KMS-11 (cell line): ENCODE measurements around the gene DPH2.

Experiments
- H2AFZ ChIP-seq: fragments of 200-600 bp; sonication (generic); 2 replicates; pipeline ENCODE4 v1.6.1; 2016; ENCODE audit warnings: antibody characterized with exemption, mixed run types, low read depth
- H3K27ac ChIP-seq: fragments of 200-600 bp; sonication (generic); 2 replicates; pipeline ENCODE4 v1.6.1; 2016; ENCODE audit warnings: mild to moderate bottlenecking, mixed run types
- H3K27me3 ChIP-seq: fragments of 200-600 bp; sonication (generic); 2 replicates; pipeline ENCODE4 v1.6.1; 2017; ENCODE audit warnings: mild to moderate bottlenecking, low read depth, mixed run types, moderate library complexity; ENCODE audit not compliant: insufficient read depth
- H3K36me3 ChIP-seq: fragments of 200-600 bp; sonication (generic); 2 replicates; pipeline ENCODE4 v1.6.1; 2017; ENCODE audit warnings: mild to moderate bottlenecking, mixed run types; ENCODE audit not compliant: insufficient read depth
- H3K4me1 ChIP-seq: fragments of 200-600 bp; sonication (generic); 2 replicates; pipeline ENCODE4 v1.6.1; 2016; ENCODE audit warnings: mild to moderate bottlenecking, low read depth, mixed run types; ENCODE audit not compliant: poor library complexity, severe bottlenecking
- H3K4me2 ChIP-seq: fragments of 200-600 bp; sonication (generic); 2 replicates; pipeline ENCODE4 v1.7.0; 2016; ENCODE audit warnings: mild to moderate bottlenecking, mixed run types
- H3K4me3 ChIP-seq: fragments of 200-600 bp; sonication (generic); IDR thresholded peaks from 2 replicates; pipeline ENCODE4 v1.6.1; 2017; ENCODE audit warnings: low read depth, low read length, mixed read lengths; ENCODE audit not compliant: insufficient read depth
- H3K79me2 ChIP-seq: fragments of 200-600 bp; sonication (generic); 2 replicates; pipeline ENCODE4 v1.6.1; 2016; ENCODE audit warnings: low read depth, mixed run types; ENCODE audit not compliant: insufficient read depth
- H3K9ac ChIP-seq: fragments of 200-600 bp; sonication (generic); 2 replicates; pipeline ENCODE4 v1.6.1; 2016; ENCODE audit warnings: mild to moderate bottlenecking, mixed run types
- H4K20me1 ChIP-seq: fragments of 200-600 bp; sonication (generic); 2 replicates; pipeline ENCODE4 v1.6.1; 2016; ENCODE audit warnings: mild to moderate bottlenecking, mixed run types; ENCODE audit not compliant: insufficient read depth
- TF ChIP-seq, protein P1 (sequence below): fragments of 200-600 bp; sonication (generic); conservative IDR thresholded peaks from 2 replicates; pipeline ENCODE4 v1.6.1; 2017; ENCODE audit warnings: low read depth, mild to moderate bottlenecking, antibody characterized with exemption, low read length, moderate library complexity, mixed read lengths

The DPH2 gene

DNA sequence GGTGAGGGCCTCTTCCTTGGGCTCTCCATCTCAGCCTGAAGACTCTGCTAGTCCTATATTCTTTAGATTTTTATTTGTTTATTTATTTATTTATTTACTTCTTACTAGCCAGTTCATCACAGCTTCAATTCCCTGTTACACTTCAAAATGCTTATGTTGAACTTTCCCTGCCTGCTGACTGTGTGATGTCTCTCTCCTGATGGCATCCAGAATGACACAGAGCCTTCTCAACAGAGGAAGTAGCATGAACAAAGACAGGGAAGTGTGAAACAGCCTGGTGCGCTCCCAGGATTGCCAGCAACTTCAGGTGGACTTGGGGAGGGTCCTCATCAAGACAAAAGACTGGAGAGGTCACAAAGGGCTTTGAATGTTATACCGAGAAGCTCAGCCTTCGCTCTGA, 27.4 kb upstream of the DPH2 start:
- Histone ChIP-seq H3K4me3 (no peak overlapping the region), H3K4me1 (peaks cover 12% of the 10 kb centered on the region), H3K4me2 (no peak overlapping the region), H3K27ac (no peak overlapping the region), H4K20me1 (no peaks in the 10 kb centered on the region), H3K9ac (no peak overlapping the region), H3K27me3 (no peaks in the 10 kb centered on the region), H3K36me3 (no peaks in the 10 kb centered on the region), H3K79me2 (peaks cover 2% of the 10 kb centered on the region), H2AFZ (no peak overlapping the region)
- TF ChIP-seq, protein P1, sequence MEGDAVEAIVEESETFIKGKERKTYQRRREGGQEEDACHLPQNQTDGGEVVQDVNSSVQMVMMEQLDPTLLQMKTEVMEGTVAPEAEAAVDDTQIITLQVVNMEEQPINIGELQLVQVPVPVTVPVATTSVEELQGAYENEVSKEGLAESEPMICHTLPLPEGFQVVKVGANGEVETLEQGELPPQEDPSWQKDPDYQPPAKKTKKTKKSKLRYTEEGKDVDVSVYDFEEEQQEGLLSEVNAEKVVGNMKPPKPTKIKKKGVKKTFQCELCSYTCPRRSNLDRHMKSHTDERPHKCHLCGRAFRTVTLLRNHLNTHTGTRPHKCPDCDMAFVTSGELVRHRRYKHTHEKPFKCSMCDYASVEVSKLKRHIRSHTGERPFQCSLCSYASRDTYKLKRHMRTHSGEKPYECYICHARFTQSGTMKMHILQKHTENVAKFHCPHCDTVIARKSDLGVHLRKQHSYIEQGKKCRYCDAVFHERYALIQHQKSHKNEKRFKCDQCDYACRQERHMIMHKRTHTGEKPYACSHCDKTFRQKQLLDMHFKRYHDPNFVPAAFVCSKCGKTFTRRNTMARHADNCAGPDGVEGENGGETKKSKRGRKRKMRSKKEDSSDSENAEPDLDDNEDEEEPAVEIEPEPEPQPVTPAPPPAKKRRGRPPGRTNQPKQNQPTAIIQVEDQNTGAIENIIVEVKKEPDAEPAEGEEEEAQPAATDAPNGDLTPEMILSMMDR = no peak

DNA sequence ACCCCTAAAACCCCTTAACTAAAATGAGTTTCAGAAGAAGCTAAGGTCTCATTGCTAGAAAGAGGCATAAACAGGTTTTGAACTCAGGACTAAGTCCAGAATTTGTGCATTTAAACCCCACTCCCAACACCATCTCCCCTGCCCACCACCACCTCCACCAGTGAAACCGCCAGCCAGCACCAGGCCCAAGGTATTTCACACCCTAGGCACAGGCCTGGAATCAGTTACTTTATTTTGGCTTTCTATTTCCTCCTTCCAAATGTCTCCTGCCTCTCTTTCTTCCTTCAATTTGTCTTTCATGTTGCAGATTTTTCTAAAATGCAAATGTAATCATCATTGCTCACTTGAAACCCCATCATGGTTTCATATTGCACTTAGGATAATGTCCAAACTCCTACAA, 24.9 kb upstream of the DPH2 start:
- no peaks in the 10 kb centered on the region for H4K20me1 ChIP-seq
- no peak overlapping the region for H2AFZ ChIP-seq
- H3K79me2 ChIP-seq = peaks cover 12% of the 10 kb centered on the region
- no peak overlapping the region for H3K27ac ChIP-seq
- H3K27me3 ChIP-seq = no peaks in the 10 kb centered on the region
- H3K4me3 ChIP-seq = no peak overlapping the region
- H3K36me3 ChIP-seq = no peaks in the 10 kb centered on the region
- H3K4me2 ChIP-seq = peak overlapping the region; percentile 88; the same call in 1 of the 2 replicates
- TF ChIP-seq, protein P1 = no peak
- H3K9ac ChIP-seq = no peak overlapping the region
- H3K4me1 ChIP-seq = peaks cover 22% of the 10 kb centered on the region

DNA sequence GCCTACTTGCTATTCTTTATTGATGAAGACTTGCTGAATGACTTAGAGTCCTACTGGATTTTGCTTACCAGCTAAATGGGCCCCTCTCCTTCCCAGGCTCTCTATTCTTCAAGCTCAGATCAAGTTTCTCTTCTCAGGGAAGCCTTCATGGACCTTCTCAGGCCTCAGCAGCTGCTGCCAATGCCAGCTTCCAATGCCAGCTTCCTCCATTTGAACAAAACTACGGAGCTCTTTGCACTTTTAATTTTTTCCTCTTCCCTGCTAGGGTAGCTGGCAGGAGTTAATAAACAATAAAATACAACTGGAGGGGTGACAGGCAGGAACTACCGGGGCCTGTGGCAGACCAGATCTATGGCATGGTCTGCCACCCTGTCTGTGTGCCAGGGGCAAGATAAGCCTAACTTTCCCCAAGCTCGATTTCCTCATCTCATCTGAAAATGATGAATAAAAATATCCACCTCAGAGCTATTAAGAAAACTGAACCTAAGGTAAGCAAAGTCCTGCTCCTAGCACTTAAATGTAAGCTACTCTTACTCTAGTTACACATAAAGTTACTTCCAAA, 24.1 kb upstream of the DPH2 start:
- Histone ChIP-seq H2AFZ (peak overlapping the region; percentile 85), H3K9ac (peak overlapping the region; percentile 99), H3K79me2 (peaks cover 12% of the 10 kb centered on the region), H3K27me3 (no peaks in the 10 kb centered on the region), H3K4me1 (peaks cover 22% of the 10 kb centered on the region), H3K36me3 (no peaks in the 10 kb centered on the region), H4K20me1 (no peaks in the 10 kb centered on the region), H3K4me2 (peak overlapping the region; percentile 88), H3K27ac (peak overlapping the region; percentile 96; the same call in 1 of the 2 replicates), H3K4me3 (peak overlapping the region; percentile 72)
- TF ChIP-seq, protein P1 = no peak

DNA sequence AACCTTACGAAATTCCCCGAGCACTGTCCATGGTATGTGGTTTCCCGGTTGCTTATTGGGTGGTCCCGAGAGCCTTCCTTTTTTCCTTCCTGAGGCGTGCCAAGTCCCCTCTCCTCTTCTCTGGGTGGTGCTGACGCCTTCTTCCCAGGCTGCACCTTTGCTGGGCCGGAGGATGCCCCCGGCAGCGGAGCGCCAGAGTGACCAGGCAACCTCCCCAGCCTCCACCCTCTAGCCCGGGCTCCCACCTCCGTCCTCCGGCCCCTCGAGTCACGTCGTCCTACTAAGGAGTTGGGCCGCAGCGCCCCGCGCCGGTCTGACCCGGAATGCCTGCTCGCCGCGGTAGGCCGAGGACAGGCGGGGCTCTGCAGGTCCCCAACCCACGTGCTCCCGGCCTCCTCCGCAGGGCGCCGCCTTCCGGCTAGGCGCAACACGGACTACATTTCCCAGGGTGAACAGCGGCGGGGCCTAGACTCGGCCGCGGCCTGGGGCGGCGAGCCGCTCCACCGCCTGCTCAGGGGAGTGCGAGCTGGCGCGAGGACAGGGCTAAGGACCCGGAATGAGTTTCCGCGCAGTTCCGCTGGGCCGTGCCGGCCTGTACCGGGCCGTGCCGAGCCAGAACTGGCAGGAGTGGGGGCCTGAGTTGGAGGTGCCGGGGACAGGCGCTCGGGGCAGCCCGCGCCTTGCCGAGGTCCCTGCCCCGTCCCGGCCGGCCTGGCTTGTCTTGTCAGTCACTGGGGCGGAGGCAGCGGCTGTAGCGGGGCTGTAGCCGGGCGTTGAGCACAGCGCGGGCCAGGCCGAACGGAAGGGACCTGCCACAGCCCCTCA, 23.4 kb upstream of the DPH2 start, which contains the start of gene IPO13:
Gene IPO13, plus strand, starts transcription at position 715 of the 825 bp plus-strand sequence. CDS start 651 bp downstream, outside the sequence.
- Histone ChIP-seq H3K4me3 (peak within 1 kb of the TSS; percentile 75), H2AFZ (peak within 1 kb of the TSS; percentile 85), H3K4me1 (peaks cover 22% of the 10 kb centered on the region), H3K27ac (peak within 1 kb of the TSS; percentile 96), H3K9ac (peak within 1 kb of the TSS; percentile 99), H3K36me3 (no peaks in the 10 kb centered on the region), H3K4me2 (peak within 1 kb of the TSS; percentile 98), H4K20me1 (no peaks in the 10 kb centered on the region), H3K79me2 (peaks cover 12% of the 10 kb centered on the region), H3K27me3 (no peaks in the 10 kb centered on the region)
- TF ChIP-seq, protein P1 = peak; percentile 74
